GM10266 (cell line): ENCODE results near the gene COL15A1.

Experiments
- DNase-seq: peaks from one replicate; pipeline ENCODE4 v3.0.0; 2012; ENCODE audit errors: extremely low spot score
- TF ChIP-seq, protein P1 (sequence below): IDR thresholded peaks from 2 replicates; pipeline ENCODE4 v1.5.1; 2012; ENCODE audit warnings: mild to moderate bottlenecking, low read depth; ENCODE audit not compliant: control insufficient read depth, insufficient read depth; ENCODE audit errors: missing control alignments

Gene COL15A1

DNA sequence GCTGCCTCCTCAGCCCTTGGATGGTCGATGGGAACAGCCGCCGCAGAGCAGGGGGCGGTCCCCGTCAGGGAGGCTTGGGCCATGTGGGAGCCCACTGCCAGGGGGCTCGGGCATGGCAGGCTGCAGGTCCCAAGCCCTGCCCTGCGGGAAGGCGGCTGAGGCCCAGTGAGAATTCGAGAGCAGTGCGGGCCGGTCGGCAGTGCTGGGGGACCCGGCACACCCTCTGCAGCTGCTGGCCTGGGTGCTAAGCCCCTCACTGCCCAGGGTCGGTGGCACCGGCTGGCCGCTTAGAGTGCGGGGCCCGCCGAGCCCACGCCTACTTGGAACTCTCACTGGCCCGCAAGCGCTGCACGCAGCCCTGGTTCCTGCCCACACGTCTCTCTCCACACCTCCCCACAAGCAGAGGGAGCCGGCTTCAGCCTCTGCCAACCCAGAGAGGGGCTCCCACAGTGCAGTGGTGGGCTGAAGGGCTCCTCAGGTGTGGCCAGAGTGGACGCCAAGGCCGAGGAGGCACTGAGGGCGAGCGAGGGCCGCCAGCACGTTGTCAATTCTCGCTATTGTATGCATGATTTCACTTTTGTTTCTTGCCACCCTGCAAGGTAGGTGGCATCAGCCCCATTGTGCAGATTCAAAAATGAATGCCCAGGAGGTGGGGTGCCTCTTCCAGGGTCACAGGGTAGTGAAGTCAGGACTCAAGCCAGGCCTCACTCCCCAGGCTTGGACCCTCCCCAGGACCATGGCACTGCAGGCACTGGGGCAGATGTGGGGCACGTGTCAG is 48.6 kb downstream of the COL15A1 start:
- TF ChIP-seq, protein P1, sequence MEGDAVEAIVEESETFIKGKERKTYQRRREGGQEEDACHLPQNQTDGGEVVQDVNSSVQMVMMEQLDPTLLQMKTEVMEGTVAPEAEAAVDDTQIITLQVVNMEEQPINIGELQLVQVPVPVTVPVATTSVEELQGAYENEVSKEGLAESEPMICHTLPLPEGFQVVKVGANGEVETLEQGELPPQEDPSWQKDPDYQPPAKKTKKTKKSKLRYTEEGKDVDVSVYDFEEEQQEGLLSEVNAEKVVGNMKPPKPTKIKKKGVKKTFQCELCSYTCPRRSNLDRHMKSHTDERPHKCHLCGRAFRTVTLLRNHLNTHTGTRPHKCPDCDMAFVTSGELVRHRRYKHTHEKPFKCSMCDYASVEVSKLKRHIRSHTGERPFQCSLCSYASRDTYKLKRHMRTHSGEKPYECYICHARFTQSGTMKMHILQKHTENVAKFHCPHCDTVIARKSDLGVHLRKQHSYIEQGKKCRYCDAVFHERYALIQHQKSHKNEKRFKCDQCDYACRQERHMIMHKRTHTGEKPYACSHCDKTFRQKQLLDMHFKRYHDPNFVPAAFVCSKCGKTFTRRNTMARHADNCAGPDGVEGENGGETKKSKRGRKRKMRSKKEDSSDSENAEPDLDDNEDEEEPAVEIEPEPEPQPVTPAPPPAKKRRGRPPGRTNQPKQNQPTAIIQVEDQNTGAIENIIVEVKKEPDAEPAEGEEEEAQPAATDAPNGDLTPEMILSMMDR: no peak
- no peak for DNase-seq

DNA sequence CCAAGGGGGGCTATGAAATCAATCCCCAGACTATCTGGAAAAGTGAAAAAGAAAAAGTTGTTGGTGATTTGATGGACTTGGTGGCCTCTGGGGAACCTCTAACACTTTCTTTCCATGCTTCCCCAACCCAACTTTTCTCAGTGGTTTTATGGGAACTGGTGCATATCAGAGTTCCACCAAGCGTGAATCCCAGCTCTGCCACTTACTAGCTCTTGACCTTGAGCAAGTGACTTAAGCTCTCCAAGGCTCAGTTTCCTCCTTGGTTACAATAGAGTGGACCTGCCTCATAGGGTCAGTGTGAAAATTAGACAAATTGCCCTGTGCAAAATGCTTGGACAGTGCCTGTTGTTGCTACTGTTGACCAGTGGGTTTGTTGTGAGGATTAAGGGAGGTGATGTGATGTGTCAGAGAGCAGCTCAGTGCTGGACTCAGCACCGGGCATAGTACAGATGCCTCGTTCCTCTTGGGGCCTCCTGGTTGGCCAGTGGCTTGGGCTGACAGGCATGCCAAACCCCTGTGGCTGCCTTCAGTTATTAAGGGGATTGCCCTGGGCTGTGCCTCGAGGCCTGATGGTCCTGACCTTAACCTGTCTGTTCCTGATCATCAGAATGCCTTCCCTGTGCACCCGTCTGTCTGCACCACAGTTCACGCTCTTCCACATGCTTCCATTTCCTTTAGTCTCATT is 49.3 kb downstream of the COL15A1 start:
- TF ChIP-seq, protein P1: no peak
- peak; percentile 36 for DNase-seq

DNA sequence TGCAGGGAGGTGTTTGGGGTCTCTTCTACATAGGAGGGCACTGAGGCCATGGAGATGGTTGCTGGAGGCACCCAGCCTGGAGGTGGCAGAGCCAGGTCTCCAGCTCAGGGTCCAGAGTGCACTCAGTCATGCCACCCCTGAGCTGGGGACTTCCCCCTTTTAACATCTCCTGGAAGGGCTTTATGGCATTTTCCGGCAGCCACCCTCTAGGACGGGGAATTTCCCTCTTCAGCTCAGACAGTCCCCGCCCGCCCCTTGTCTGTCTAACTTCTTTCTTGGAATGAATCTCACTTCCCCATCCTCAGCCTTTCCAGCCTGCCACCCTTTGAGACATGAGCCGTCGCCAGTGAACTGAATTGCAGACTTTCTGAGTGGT is 49.9 kb downstream of the COL15A1 start:
- TF ChIP-seq, protein P1: no peak
- DNase-seq: peak; percentile 72

GRCh38 chr9:98994172-98995058 is 50.7 kb downstream of the COL15A1 start:
- TF ChIP-seq, protein P1: no peak
- DNase-seq: no peak

DNA sequence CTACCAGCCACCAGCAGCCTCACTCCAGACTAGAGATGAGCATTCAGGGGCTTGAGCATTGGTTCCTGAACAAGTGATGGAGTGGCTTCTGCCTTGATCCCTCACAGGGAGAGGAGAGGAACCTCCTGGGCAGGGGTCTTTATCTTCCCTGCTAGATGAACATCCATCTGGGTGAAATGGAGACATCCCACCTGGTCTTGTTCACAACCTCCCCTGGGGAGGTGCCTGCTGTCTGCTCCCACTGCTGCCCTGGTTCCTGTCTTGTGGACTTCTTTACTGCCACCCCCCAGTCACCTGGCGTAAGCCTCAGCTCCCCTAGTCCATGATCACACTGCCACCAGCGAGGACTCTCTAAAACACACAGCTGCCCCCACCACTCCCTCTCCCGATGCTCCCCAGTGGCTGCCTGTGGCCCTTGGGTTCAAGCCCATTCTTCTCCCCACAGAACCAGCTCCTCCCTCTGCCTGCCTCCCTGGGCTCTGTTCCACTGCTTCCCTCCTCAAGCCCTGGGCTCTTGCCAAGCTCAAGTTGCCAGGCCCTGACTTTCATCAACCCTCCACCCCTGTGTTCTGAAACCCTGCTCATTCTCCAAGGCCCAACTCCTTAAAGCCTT is 51.5 kb downstream of the COL15A1 start:
- DNase-seq: no peak
- TF ChIP-seq, protein P1: no peak

DNA sequence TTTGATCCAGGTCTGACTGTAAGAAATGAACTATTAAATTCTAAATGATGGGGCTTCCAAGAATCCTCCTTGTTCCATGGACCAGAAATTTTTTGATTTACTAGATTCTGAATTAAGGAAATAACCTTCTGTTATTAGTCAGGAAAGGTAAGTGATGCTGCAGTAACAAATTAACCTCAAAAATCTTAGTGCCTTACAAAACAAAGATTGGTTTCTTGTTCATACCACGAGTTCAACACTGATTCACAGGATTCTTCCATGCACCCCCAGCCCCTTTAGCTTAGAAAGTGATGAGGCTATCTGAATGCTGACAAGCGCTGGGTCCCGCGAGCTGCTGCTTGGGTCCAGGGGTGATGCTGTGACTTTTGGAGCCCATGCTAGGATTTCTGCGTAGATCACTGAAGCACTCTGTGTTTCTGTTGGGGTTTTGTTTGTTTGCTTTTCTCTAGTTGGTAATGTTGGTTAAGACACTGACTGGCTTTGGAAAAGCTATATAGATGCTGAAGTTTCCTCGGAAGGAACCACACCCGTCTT is 52.3 kb downstream of the COL15A1 start:
- DNase-seq: no peak
- TF ChIP-seq, protein P1: no peak
